Psoas muscle (tissue), 8 donors: ENCODE measurements around the gene KYAT1. TPM values are rescaled to one million over a fixed set of nuclear protein-coding genes. Genes with fewer than 3 reads are reported as not detected.
A peak's percentile ranks its signal among the peaks of the same experiment; 100 is the strongest.

Experiments used
- ATAC-seq, 4 donors: fragments of 200-7000 bp; cut with Tn5 transposase; one replicate each; pipeline ENCODE4 v1.9.1; 2020; ENCODE audit warnings: moderate library complexity in 3 of 4, mild to moderate bottlenecking in 2 of 4
- DNase-seq, 2 donors: peaks; one replicate each; pipeline ENCODE4 v3.0.0-alpha.2; 2020
- H3K27ac ChIP-seq: fragments of 200-600 bp; one replicate; pipeline ENCODE4 v1.8.0; 2022
- H3K27me3 ChIP-seq, 3 donors: fragments of 200-600 bp in 1 of 3; one replicate each; pipeline versions ENCODE4 v1.6.1 to v1.8.0; 2013 to 2022; ENCODE audit warnings: low read length in 2 of 3, mild to moderate bottlenecking in 2 of 3, moderate library complexity in 1 of 3; ENCODE audit not compliant: insufficient read depth in 3 of 3
- H3K36me3 ChIP-seq, 2 donors: fragments of 200-600 bp in 1 of 2; one replicate each; pipeline versions ENCODE4 v1.6.1 to v1.8.0; 2013 to 2022; ENCODE audit warnings: low read depth in 1 of 2, mild to moderate bottlenecking in 1 of 2, moderate library complexity in 1 of 2; ENCODE audit not compliant: insufficient read depth in 1 of 2
- H3K4me1 ChIP-seq: fragments of 200-600 bp; one replicate; pipeline ENCODE4 v1.8.0; 2022
- H3K4me3 ChIP-seq: fragments of 200-600 bp; one replicate; pipeline ENCODE4 v1.8.0; 2022; ENCODE audit warnings: mild to moderate bottlenecking
- H3K9me3 ChIP-seq: fragments of 200-600 bp; one replicate; pipeline ENCODE4 v1.8.0; 2022
- WGBS, 3 donors: extraction: QIAGEN DNeasy Blood & Tissue Kit; methylation state at CpG; one replicate each; pipeline versions ENCODE4 v1.1.6 to v1.1.7; 2013; 5-methylcytosine and 5-hydroxymethylcytosine counted together
- intact Hi-C, 2 donors: fragments of 100-400 bp; cut with DNase I; formaldehyde crosslinking; loops; one replicate each; pipeline versions ENCODE4 v1.11.0 to v1.14.2; 2022
- polyA plus RNA-seq, 3 donors: library from polyadenylated mRNA; stranded (reverse); fragments of 200-250 nt; gene quantifications; one replicate each; pipeline ENCODE4 v1.2.3, GENCODE V29; 2013
- total RNA-seq, 4 donors: library from RNA; stranded (reverse); fragmentation: NEBNext Ultra II Directional in 2 of 4; extraction: Animal tissue kit (Norgen Biotek cat#: 25700) in 2 of 4; gene quantifications; one replicate each; pipeline versions ENCODE4 v1.2.1 to v1.2.4, GENCODE V29; 2021 to 2023
- TF ChIP-seq, protein P1 (sequence below): fragments of 200-600 bp; IDR thresholded peaks from one replicate; pipeline ENCODE4 v1.8.0; 2022; ENCODE audit warnings: antibody characterized with exemption
- donor health status: healthy with polysubstance abuse.
- donor health status: DM: no; HTN: no; CAD: no; lungs with moderate emphysema.
- donor health status: Bipolar disorder and iron deficiency.
- donor health status: healthy.
- donor health status: DM: yes; HTN: yes; CAD: no.
- donor health status: DM: no; HTN: no; CAD: no.
- donor health status: DM: no; HTN: no; CAD: no.
- donor health status: DM: yes; HTN: yes; CAD: no.

KYAT1 gene
- total and polyA plus RNA-seq, 7 donors = 6.4 to 12.0 (median 7.5) TPM

DNA sequence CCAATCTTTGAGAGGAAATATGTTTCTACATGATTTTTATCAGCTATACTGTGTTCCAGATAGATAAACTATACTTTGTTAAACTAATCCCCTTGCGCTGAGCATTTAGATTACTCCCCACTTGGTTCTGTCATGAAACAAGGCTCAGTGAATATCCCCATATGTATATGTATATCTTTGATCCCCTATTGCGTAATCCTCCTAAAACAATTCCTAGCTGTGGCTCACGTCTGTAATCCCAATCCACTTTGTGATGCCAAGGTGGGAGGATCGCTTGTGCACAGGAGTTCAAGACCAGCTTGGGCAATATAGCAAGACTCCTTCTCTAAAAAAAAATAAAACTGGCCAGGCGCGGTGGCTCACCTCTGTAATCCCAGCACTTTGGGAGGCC is 41.7 kb upstream of the KYAT1 start:
- Histone ChIP-seq H3K4me1 (peaks cover 13% of the 10 kb centered on the region), H3K27ac (no peak overlapping the region), H3K4me3 (no peak overlapping the region), H3K36me3 (no peaks in the 10 kb centered on the region), H3K27me3 (no peaks in the 10 kb centered on the region), H3K9me3 (no peaks in the 10 kb centered on the region)
- DNase-seq = no peak
- intact Hi-C loops = loop anchor here in 1 of 2 donors (5.0 kb wide), 1 partner anchor 41 kb away; the partner anchor contains the start of genes KYAT1 and LRRC8A
- TF ChIP-seq, protein P1, sequence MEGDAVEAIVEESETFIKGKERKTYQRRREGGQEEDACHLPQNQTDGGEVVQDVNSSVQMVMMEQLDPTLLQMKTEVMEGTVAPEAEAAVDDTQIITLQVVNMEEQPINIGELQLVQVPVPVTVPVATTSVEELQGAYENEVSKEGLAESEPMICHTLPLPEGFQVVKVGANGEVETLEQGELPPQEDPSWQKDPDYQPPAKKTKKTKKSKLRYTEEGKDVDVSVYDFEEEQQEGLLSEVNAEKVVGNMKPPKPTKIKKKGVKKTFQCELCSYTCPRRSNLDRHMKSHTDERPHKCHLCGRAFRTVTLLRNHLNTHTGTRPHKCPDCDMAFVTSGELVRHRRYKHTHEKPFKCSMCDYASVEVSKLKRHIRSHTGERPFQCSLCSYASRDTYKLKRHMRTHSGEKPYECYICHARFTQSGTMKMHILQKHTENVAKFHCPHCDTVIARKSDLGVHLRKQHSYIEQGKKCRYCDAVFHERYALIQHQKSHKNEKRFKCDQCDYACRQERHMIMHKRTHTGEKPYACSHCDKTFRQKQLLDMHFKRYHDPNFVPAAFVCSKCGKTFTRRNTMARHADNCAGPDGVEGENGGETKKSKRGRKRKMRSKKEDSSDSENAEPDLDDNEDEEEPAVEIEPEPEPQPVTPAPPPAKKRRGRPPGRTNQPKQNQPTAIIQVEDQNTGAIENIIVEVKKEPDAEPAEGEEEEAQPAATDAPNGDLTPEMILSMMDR = no peak
- 89 to 94% (median 89%) methylated on average over 6 of the region's 6 CpGs for WGBS, 3 donors
- no peak for ATAC-seq

DNA sequence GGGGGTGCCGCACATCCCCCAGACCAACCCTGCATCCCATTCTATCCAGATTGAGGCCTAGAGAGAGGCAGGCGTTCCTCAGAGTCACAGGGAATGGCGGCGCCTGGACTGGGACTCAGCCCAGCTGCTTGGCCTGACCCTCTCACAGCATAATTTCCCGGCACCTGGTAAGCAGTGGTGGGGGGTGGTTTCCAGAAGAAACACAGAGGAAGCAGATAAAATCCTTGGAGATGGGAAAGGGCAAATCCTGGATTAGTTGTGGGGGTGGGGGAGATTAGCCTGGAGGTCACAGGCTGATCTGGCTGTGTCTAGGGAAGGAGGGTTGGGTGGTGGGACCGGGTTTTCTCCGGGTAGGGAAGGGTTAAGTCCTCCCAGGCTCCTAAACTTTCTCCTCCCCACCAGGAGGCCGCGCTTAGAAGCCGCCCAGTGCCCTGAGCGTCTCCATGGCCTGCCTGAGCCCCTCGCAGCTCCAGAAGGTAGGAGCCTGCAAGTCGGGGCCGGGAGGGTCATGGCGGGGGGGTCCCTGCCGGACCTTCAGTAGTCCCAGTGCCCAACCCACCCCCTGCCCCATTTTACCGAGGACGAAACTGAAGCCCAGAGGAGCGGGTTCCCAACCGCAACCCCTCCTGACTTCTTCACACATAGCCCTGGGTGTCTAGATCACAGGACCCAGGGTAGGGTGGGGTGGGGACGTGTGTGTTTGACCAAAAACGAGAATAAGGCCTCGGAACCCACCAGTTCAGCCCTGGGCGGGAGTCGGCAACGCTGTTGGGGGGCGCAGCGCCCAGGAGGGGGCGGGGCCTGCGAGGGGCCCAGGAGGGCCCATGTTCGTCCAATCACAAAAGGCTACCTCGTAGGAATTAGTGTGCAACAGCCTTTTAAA is 40.4 kb upstream of the KYAT1 start:
- peaks cover 14% of the 10 kb centered on the region for H3K4me1 ChIP-seq
- intact Hi-C loops = loop anchor here in 1 of 2 donors (5.0 kb wide), 1 partner anchor 40 kb away; the partner anchor contains the start of genes KYAT1 and LRRC8A
- WGBS, 3 donors = 8 to 26% (median 20%) methylated on average over 27 to 32 of the region's 32 CpGs

DNA sequence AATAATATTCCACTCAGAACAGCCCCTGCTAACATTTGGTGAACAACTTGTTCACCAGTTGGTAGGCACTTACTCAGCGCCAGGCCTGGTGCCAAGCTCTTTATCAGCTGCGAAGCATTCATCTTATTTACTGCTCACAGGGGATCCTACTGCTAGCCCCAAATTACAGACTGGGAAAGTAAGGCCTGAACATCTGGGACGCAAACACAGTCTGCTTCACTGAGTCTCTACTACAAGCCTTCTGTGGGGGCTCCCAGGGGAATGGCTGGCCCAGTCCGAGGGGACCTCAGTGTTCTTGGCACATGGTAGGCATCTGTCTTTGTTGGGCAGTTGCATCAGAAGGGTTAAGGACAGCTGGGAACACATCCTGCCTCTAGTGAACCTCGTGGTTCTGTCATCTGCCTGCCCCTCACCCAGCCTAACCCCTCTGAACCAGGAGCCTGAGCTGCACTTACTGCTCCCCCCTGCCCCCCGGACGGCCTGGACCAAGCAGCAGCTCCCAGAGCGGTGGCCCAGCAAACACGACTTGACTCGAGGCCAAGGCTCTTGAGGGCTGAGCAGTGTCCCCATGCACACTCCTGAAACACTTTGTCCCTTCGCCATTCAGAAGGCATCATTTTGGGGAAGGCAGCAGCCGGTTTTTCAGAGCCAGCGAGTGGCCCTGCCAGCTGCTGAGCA is 38.8 kb upstream of the KYAT1 start, which contains the start of gene PHYHD1:
PHYHD1 (plus strand) TSS at position 602 of the 678 bp plus-strand sequence. CDS start 1,342 bp downstream, outside the sequence.
- peak within 1 kb of the TSS; percentile 82 for H3K27ac ChIP-seq
- H3K4me3 ChIP-seq = peak within 1 kb of the TSS; percentile 71
- DNase-seq = peak; percentile 63 to 84
- no peaks in the 10 kb centered on the region for H3K9me3 ChIP-seq
- ATAC-seq = peak; percentile 48 to 77 (median 65)
- WGBS, 3 donors = 24 to 49% (median 29%) methylated on average over 13 of the region's 13 CpGs
- peaks cover 30% of the 10 kb centered on the region for H3K4me1 ChIP-seq
- no peaks in the 10 kb centered on the region for H3K27me3 ChIP-seq
- TF ChIP-seq, protein P1 = no peak
- peaks cover 0 to 13% of the 10 kb centered on the region in 2 donors for H3K36me3 ChIP-seq
- intact Hi-C loops = loop anchor here in 1 of 2 donors (5.0 kb wide), 1 partner anchor 38 kb away; the partner anchor contains the start of genes KYAT1 and LRRC8A

More for the DNA sequence above, 40.4 kb upstream of the KYAT1 start:
- TF ChIP-seq, protein P1 = no peak
- H3K27ac ChIP-seq = peak overlapping the region; percentile 82
- H3K27me3 ChIP-seq = no peaks in the 10 kb centered on the region
- no peaks in the 10 kb centered on the region for H3K9me3 ChIP-seq
- peak overlapping the region; percentile 71 for H3K4me3 ChIP-seq
- peak; percentile 45 to 70 (median 58) for ATAC-seq
- DNase-seq = peak; percentile 56 to 78
- H3K36me3 ChIP-seq = peaks cover 0 to 7% of the 10 kb centered on the region in 2 donors

DNA sequence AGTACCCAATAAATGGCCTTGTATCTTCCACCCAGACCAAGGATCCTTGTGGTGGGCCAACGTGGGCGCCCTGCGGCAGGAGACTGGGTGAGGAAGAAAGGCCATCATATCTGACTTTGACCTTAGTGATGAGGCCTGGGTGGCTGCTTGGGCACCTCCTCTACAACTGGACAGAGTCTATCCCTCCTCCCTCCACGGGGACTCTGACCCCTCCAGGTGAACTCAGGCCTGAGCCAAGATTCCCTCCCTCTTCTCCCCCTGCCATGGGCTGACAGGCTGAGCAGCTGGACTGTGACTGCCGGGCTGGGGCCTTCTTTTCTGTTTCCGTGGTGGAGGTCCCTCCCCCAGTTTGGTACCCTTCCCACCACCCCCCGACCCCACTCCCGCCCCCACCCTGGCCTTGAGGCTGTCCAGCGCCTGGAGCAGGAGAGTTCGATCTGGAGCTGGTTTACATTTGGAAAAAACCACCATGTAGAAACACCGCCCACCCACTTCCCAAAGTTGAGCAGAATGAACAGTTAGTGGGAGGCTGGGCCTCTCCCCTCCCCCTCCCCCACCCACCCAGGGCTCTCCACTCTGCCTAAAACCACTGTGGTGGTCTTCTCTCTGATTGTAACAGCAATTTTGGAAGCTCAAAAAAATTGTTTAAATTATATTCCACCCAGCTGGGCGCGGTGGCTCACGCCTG is 37.8 kb upstream of the KYAT1 start:
- intact Hi-C loops = loop anchor here (5.0 kb wide), 1 partner anchor 37 kb away; the partner anchor contains the start of genes KYAT1 (in 2 of the 2) and LRRC8A (in 2 of the 2)
- DNase-seq = no peak
- peaks cover 38% of the 10 kb centered on the region for H3K4me1 ChIP-seq

More for the DNA sequence above, 37.8 kb upstream of the KYAT1 start:
- Histone ChIP-seq H3K27ac (no peak overlapping the region), H3K27me3 (no peaks in the 10 kb centered on the region), H3K4me3 (no peak overlapping the region), H3K36me3 (peaks cover 0 to 13% of the 10 kb centered on the region in 2 donors), H3K9me3 (no peaks in the 10 kb centered on the region)
- no peak for ATAC-seq
- TF ChIP-seq, protein P1 = no peak
- 73 to 79% (median 74%) methylated on average over 14 of the region's 14 CpGs for WGBS, 3 donors
